ENCODE data around the gene PKHD1.

GRCh38 chr6:51927450-51927849 is 160.0 kb downstream of the PKHD1 start:
- no peak for TF ChIP-seq CSDC2 (CRISPR knock-in tag; IDR thresholded peaks at IDR 0.05)
- no peak for TF ChIP-seq CREB5 (CRISPR knock-in tag; IDR thresholded peaks at IDR 0.05; ENCODE audit: low read depth)
- TF ChIP-seq CSRNP3 (CRISPR knock-in tag; IDR thresholded peaks at IDR 0.05): no peak
- TF ChIP-seq ZC3H10 (CRISPR knock-in tag; IDR thresholded peaks at IDR 0.05): no peak
